ENCODE measurements around the gene STARD13. TPM values are rescaled to one million over a fixed set of nuclear protein-coding genes. Genes with fewer than 3 reads are reported as not detected.

STARD13 gene
- total RNA-seq, 1 experiment from 2014 or later, result 11.3 TPM

DNA sequence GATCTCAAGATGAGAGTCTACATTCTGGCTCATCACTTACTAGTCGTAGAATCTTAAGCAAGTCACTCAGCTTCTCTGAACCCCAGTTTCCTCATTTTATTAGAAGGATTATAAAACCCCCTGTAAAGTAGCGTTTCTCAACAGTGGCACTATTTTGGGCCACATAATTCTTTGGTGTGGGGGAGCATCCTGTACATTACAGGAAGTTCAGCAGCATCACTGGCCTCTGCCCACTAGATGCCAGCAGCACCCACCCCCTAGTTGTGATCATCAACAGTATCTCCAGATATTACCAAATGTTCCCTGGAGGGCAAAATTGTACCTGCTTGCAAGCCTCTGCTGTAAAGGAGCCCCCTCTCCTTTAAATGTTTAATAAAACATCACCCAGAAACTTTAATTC, 22.6 kb downstream of the STARD13 start:
- H3K27me3 Mint-ChIP-seq (ENCODE audit: unreplicated experiment), result no peaks in the 10 kb centered on the region
- H3K9me3 Mint-ChIP-seq (ENCODE audit: low read depth, unreplicated experiment), result no peaks in the 10 kb centered on the region
- CTCF ChIA-PET, result no interaction called here
- intact Hi-C loops (cut with micrococcal nuclease; ENCODE audit: unreplicated experiment), result no loop called here
- TF ChIP-seq, protein P1, sequence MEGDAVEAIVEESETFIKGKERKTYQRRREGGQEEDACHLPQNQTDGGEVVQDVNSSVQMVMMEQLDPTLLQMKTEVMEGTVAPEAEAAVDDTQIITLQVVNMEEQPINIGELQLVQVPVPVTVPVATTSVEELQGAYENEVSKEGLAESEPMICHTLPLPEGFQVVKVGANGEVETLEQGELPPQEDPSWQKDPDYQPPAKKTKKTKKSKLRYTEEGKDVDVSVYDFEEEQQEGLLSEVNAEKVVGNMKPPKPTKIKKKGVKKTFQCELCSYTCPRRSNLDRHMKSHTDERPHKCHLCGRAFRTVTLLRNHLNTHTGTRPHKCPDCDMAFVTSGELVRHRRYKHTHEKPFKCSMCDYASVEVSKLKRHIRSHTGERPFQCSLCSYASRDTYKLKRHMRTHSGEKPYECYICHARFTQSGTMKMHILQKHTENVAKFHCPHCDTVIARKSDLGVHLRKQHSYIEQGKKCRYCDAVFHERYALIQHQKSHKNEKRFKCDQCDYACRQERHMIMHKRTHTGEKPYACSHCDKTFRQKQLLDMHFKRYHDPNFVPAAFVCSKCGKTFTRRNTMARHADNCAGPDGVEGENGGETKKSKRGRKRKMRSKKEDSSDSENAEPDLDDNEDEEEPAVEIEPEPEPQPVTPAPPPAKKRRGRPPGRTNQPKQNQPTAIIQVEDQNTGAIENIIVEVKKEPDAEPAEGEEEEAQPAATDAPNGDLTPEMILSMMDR (IDR thresholded peaks at IDR 0.05; ENCODE audit: unreplicated experiment), result no peak
- H3K27ac Mint-ChIP-seq (ENCODE audit: unreplicated experiment), result no peak overlapping the region
- no TSS peak for BruUV-seq (replicated peaks)
- no peak for DNase-seq
- H3K4me1 Mint-ChIP-seq (ENCODE audit: low read depth, unreplicated experiment), result no peaks in the 10 kb centered on the region
- H3K4me3 Mint-ChIP-seq (ENCODE audit: low read depth, unreplicated experiment), result no peak overlapping the region
- no peaks in the 10 kb centered on the region for H3K36me3 Mint-ChIP-seq (ENCODE audit: insufficient read depth, unreplicated experiment)

DNA sequence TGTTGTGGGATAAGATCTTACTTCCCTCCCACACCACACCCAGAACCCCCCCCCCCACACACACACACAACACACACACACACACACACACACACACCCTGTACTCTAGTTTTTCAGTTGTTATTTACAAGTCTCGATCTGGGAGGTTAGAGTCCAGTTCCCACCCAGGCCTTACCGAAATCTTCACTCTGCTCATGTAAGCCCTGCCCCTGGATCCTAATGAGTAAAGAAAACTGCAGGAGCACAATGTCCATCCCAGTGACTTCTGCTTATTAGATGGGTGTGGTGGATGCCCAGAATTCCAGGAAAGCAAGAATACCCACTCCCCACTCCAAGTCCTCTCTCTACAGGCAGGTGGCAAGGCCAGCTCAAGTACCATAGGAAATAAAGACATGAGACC, 23.0 kb downstream of the STARD13 start:
- intact Hi-C loops (cut with micrococcal nuclease; ENCODE audit: unreplicated experiment), result no loop called here
- Mint-ChIP-seq H3K36me3 (ENCODE audit: insufficient read depth, unreplicated experiment) (no peaks in the 10 kb centered on the region), H3K9me3 (ENCODE audit: low read depth, unreplicated experiment) (no peaks in the 10 kb centered on the region), H3K27ac (ENCODE audit: unreplicated experiment) (no peak overlapping the region), H3K27me3 (ENCODE audit: unreplicated experiment) (no peaks in the 10 kb centered on the region), H3K4me3 (ENCODE audit: low read depth, unreplicated experiment) (no peak overlapping the region), H3K4me1 (ENCODE audit: low read depth, unreplicated experiment) (no peaks in the 10 kb centered on the region)
- no peak for DNase-seq
- CTCF ChIA-PET, result interaction anchor here (1.1 kb wide), 1 partner anchor 281 kb away, joined by 5 read pairs; no protein-coding TSS in a partner anchor
- BruUV-seq (replicated peaks), result no TSS peak
- TF ChIP-seq, protein P1 (IDR thresholded peaks at IDR 0.05; ENCODE audit: unreplicated experiment), result no peak

DNA sequence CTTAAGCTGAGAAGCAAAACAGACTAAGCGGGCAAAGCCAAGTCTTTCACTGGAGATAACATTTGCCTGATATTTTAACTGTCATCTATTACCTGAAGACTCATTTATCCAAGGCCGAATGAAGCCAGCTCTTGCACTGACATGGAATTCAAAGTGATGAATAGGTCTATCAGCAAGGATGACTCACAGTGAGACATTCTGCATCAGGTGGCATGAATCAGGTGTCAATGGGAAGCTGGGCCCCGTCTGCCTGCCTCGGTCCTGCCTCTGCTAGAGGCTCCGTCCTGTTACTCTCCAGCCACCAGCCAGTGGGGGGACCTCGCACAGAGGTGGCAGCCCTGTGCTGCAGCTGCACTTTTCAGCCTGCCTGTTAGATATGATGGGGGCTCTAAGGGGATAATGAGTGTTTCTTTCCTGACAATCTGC, 23.5 kb downstream of the STARD13 start:
- no TSS peak for BruUV-seq (replicated peaks)
- Mint-ChIP-seq H3K27me3 (ENCODE audit: unreplicated experiment) (no peaks in the 10 kb centered on the region), H3K9me3 (ENCODE audit: low read depth, unreplicated experiment) (no peaks in the 10 kb centered on the region), H3K4me1 (ENCODE audit: low read depth, unreplicated experiment) (no peaks in the 10 kb centered on the region), H3K4me3 (ENCODE audit: low read depth, unreplicated experiment) (no peak overlapping the region), H3K27ac (ENCODE audit: unreplicated experiment) (no peak overlapping the region), H3K36me3 (ENCODE audit: insufficient read depth, unreplicated experiment) (no peaks in the 10 kb centered on the region)
- peak; percentile 27 for DNase-seq
- TF ChIP-seq, protein P1 (IDR thresholded peaks at IDR 0.05; ENCODE audit: unreplicated experiment), result no peak
- CTCF ChIA-PET, result interaction anchor here (1.1 kb wide), 1 partner anchor 281 kb away, joined by 5 read pairs; no protein-coding TSS in a partner anchor
- intact Hi-C loops (cut with micrococcal nuclease; ENCODE audit: unreplicated experiment), result no loop called here

DNA sequence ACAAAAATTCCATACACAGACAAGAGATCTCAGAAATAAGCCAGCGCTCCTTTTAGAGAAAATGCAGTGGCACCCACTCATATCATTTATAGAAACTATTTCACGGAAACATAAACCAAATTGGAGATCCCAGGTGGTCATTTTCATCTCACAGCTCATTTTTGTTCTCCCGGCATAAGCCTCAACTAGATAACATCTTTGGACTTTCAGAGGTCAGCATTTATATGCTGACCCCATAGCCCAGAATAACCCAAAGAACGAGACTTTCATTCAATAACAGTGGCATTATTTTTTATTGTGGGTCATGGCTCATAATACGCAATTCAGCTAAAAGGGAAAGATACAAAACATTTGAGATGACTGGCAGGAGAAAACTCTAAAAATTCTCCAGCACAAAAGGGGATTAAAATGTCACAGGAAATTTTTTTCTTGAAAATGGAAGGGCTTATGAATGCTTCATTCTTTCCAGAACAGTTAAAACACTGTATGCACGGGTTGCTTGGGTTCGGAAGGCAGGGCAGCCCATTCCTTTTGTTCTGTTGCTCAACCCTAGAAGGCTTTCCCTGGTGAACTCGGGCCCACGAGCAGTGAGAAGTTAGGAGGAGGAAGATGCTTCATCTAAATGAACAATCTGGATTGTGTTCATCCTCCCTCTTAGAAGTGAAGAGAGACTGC, 24.0 kb downstream of the STARD13 start:
- Mint-ChIP-seq H3K4me1 (ENCODE audit: low read depth, unreplicated experiment) (no peaks in the 10 kb centered on the region), H3K36me3 (ENCODE audit: insufficient read depth, unreplicated experiment) (no peaks in the 10 kb centered on the region), H3K9me3 (ENCODE audit: low read depth, unreplicated experiment) (no peaks in the 10 kb centered on the region), H3K27ac (ENCODE audit: unreplicated experiment) (no peak overlapping the region), H3K4me3 (ENCODE audit: low read depth, unreplicated experiment) (no peak overlapping the region), H3K27me3 (ENCODE audit: unreplicated experiment) (no peaks in the 10 kb centered on the region)
- DNase-seq, result no peak
- CTCF ChIA-PET, result interaction anchor here (1.1 kb wide), 1 partner anchor 282 kb away, joined by 5 read pairs; no protein-coding TSS in a partner anchor
- TF ChIP-seq, protein P1 (IDR thresholded peaks at IDR 0.05; ENCODE audit: unreplicated experiment), result no peak
- BruUV-seq (replicated peaks), result no TSS peak
- intact Hi-C loops (cut with micrococcal nuclease; ENCODE audit: unreplicated experiment), result no loop called here

Data from Calu3 (cell line).